HG03039 (cell line): ENCODE results near the gene CHI3L1.

ENCODE experiments used
- ATAC-seq: cut with Tn5 transposase; IDR thresholded peaks from one replicate; pipeline ENCODE4 v1.9.1; 2021; ENCODE audit warnings: mild to moderate bottlenecking, moderate library complexity; ENCODE audit not compliant: unreplicated experiment

The CHI3L1 gene

GRCh38 chr1:203170625-203171330 lies 15.7 kb downstream of the CHI3L1 start:
- ATAC-seq: no peak

- no peak for ATAC-seq
These were observed 16.6 kb downstream of the CHI3L1 start for GRCh38 chr1:203169770-203170520.

- no peak for ATAC-seq
These were observed 17.5 kb downstream of the CHI3L1 start for GRCh38 chr1:203168991-203169390.

- ATAC-seq: no peak
These were observed 18.2 kb downstream of the CHI3L1 start for GRCh38 chr1:203168256-203168786.

GRCh38 chr1:203167913-203168200 lies 18.6 kb downstream of the CHI3L1 start:
- no peak for ATAC-seq

GRCh38 chr1:203167026-203167912 lies 19.2 kb downstream of the CHI3L1 start:
- ATAC-seq: no peak

- ATAC-seq: no peak
These were observed 20.1 kb downstream of the CHI3L1 start for GRCh38 chr1:203166192-203166940.

GRCh38 chr1:203165800-203166161 lies 20.7 kb downstream of the CHI3L1 start:
- ATAC-seq: no peak

GRCh38 chr1:203165101-203165799 lies 21.3 kb downstream of the CHI3L1 start:
- ATAC-seq: no peak

- ATAC-seq: no peak
These were observed 22.4 kb downstream of the CHI3L1 start for GRCh38 chr1:203163891-203164635.

- ATAC-seq: no peak
These were observed 24.1 kb downstream of the CHI3L1 start for GRCh38 chr1:203162403-203162802.

GRCh38 chr1:203161703-203162102 lies 24.8 kb downstream of the CHI3L1 start:
- no peak for ATAC-seq

- ATAC-seq: no peak
These were observed 25.3 kb downstream of the CHI3L1 start for GRCh38 chr1:203161175-203161574.

- ATAC-seq: no peak
These were observed 26.7 kb downstream of the CHI3L1 start for GRCh38 chr1:203159844-203160243.

GRCh38 chr1:203158960-203159665 lies 27.4 kb downstream of the CHI3L1 start:
- no peak for ATAC-seq

- no peak for ATAC-seq
These were observed 28.1 kb downstream of the CHI3L1 start for GRCh38 chr1:203158423-203158822.

- no peak for ATAC-seq
These were observed 30.2 kb downstream of the CHI3L1 start for GRCh38 chr1:203156280-203156679.

- no peak for ATAC-seq
These were observed 32.3 kb downstream of the CHI3L1 start for GRCh38 chr1:203153989-203154821.
